ENCODE data around the gene PDZD4.

- TF ChIP-seq POLR2A (IDR thresholded peaks at IDR 0.05; ENCODE audit: low read length) (no peak), GATA1 (IDR thresholded peaks at IDR 0.05; ENCODE audit: low read depth, low read length) (no peak)
Measured at GRCh38 chrX:153845842-153846241, 15.5 kb upstream of the PDZD4 start.

All from erythroblast (primary cell).